HEK293T (cell line): Measurements from ENCODE around the gene ACSL3.

Source experiments
- ARNT ChIP-seq: fragments of 450-650 bp; IDR thresholded peaks from 2 replicates; pipeline ENCODE4 v1.6.1; 2017; ENCODE audit warnings: mild to moderate bottlenecking
- BHLHE40 ChIP-seq: fragments of 450-650 bp; IDR thresholded peaks from 2 replicates; pipeline ENCODE4 v1.6.1; 2016; ENCODE audit warnings: mild to moderate bottlenecking, moderate library complexity, borderline replicate concordance
- CTBP1 ChIP-seq: fragments of 450-650 bp; IDR thresholded peaks from 2 replicates; pipeline ENCODE4 v1.6.1; 2016; ENCODE audit warnings: borderline replicate concordance
- FOXA1 ChIP-seq: fragments of 450-650 bp; IDR thresholded peaks from 2 replicates; pipeline ENCODE4 v1.6.1; 2016; ENCODE audit warnings: mild to moderate bottlenecking
- FOXM1 ChIP-seq: fragments of 450-650 bp; IDR thresholded peaks from 2 replicates; pipeline ENCODE4 v1.6.1; 2017; ENCODE audit warnings: mild to moderate bottlenecking, borderline replicate concordance
- HDGF ChIP-seq: fragments of 450-650 bp; IDR thresholded peaks from 2 replicates; pipeline ENCODE4 v1.6.1; 2017; ENCODE audit warnings: antibody characterized with exemption, borderline replicate concordance
- NFRKB ChIP-seq: fragments of 450-650 bp; IDR thresholded peaks from 2 replicates; pipeline ENCODE4 v1.6.1; 2016; ENCODE audit warnings: mild to moderate bottlenecking, moderate library complexity
- PKNOX1 ChIP-seq: fragments of 450-650 bp; IDR thresholded peaks from 2 replicates; pipeline ENCODE4 v1.6.1; 2016
- SP1 ChIP-seq: fragments of 450-650 bp; IDR thresholded peaks from 2 replicates; pipeline ENCODE4 v1.6.1; 2017
- SUZ12 ChIP-seq: fragments of 450-650 bp; IDR thresholded peaks from 2 replicates; pipeline ENCODE4 v1.6.1; 2016; ENCODE audit warnings: mild to moderate bottlenecking
- TARDBP ChIP-seq: fragments of 450-650 bp; IDR thresholded peaks from 2 replicates; pipeline ENCODE4 v1.6.1; 2016

GRCh38 chr2:222982909-222983265 lies 122.1 kb downstream of the ACSL3 start:
- TF ChIP-seq HDGF = no peak
- no peak for TF ChIP-seq FOXM1
- no peak for TF ChIP-seq SP1
- TF ChIP-seq SUZ12 = no peak
- no peak for TF ChIP-seq BHLHE40
- TF ChIP-seq NFRKB = no peak
- no peak for TF ChIP-seq ARNT
- TF ChIP-seq FOXA1 = no peak
- no peak for TF ChIP-seq PKNOX1
- TF ChIP-seq TARDBP = no peak
- TF ChIP-seq CTBP1 = no peak
